Measurements from ENCODE around the gene KLK14.

KLK14 gene

DNA sequence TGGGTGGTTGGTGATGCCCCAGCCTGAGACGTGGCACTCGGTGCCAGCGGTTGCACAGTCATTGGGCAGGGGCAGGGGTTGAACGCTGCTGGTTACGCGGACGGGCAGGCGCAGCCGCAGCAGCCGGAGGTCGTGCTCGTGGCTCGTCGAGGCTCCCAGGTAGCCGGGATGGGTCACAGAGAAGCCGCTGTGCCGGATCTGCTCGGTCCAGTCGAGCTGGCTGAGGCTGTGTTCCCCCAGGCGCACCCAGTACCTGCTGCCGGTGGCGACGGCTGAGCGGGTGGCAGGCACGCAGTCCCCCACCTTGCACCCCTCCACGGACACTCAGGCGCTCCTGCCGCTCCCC, 50.8 kb downstream of the KLK14 start:
- DNase-seq, result no peak

DNA sequence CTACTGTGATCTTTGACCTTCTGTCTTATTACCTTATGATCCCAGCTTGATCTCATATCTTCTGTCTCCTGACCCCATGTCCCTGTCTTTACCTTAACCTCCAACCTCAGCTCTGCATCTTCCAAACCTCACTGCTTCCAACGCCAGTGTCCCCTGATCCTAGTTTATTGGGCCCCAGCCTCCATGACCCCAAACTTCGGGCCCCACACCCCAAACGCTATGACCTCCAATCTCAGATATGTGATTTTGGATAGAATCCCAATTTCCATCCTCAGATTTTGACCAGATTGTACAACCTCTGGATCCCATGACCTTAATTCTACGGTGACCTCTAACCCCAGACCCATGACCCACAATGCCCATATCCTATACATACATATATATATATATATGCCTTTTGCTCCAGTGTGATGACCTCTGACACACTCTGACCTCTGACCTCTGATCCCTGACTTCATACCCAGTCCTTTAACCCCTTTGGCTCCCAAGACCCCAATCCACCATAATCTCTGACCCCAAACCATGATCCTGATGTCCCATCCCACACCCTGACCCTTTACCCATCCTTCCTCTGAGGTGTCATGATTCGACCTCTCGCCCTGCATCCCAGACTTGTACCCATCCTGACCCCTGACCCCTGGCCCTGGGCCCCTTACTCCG, 51.3 kb downstream of the KLK14 start:
- no peak for DNase-seq

DNA sequence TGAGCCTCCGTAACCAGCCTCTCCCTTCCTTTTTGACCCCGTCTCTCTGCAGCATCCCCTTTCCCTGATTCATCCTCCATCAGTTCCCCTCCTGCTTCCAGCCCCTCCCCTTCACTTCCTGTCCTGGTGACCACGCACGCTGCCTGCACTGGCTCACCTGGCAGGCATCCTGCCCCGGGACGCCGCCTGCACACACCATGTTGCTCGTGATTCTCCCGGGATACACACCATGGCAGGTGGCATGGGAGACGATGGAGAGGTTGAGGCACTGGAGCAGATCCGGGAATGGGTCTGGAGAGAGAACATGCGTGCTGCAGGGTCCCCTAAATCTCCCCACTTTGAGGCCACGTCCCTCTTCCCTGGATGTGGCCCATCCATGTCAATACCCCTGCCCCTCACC, 52.1 kb downstream of the KLK14 start:
- no peak for DNase-seq

DNA sequence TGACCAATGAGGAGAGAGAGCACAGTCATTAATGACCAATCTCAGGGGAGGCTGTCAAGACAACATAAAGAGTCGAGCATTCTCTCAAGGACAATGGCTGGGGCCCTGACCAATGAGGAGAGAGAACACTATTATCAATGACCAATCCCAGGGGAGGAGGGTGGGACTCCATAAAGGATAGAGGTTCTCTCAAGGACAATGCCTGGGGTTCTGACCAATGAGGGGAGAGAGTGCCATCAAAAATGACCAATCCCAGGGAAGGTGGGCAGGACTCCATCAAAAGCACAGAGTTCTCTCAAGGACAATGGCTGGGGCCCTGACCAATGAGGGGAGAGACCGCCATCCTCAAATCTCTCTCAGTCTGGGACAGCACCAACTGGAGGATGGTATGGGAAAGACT, 53.0 kb downstream of the KLK14 start:
- DNase-seq, result no peak

All from activated naive CD4-positive, alpha-beta T cell (primary cell).